PC-3 (cell line): ENCODE results near the gene ZC3HAV1L. TPM values are rescaled to one million over a fixed set of nuclear protein-coding genes. Genes with fewer than 3 reads are reported as not detected.

Source experiments
- ATAC-seq: fragments of 200-7000 bp; cut with Tn5 transposase; 2 replicates; pipeline ENCODE4 v1.9.1; 2020; ENCODE audit warnings: mild to moderate bottlenecking, moderate library complexity
- BruUV-seq: library from RNA; stranded (reverse); fragments of 400-500 nt; replicated peaks from 2 replicates; lab custom pipeline; 2021; lab: Mats Ljungman, UMichigan
- CTCF ChIA-PET: fragments of 300-600 bp; sonication (Branson Sonifier 250); formaldehyde crosslinking; loops from one replicate; lab custom pipeline; 2022; ENCODE audit warnings: antibody characterized with exemption; lab: Charles Lee
- POLR2A ChIA-PET: fragments of 300-600 bp; sonication (Branson Sonifier 250); formaldehyde crosslinking; loops from one replicate; lab custom pipeline; 2022; ENCODE audit warnings: antibody characterized with exemption; ENCODE audit not compliant: unreplicated experiment; lab: Charles Lee
- DNase-seq: peaks from one replicate; pipeline ENCODE4 v3.0.0-alpha.2; 2015
- H2AFZ ChIP-seq: fragments of 300-600 bp; sonication (generic); 2 replicates; pipeline ENCODE4 v1.6.0; 2016; ENCODE audit warnings: antibody characterized with exemption, low read length
- H3F3A ChIP-seq: fragments of 300-600 bp; sonication (generic); one replicate; pipeline ENCODE4 v1.6.0; 2017; ENCODE audit warnings: antibody characterized with exemption, low read length, control low read depth, mild to moderate bottlenecking; ENCODE audit not compliant: unreplicated experiment
- H3K27ac ChIP-seq: fragments of 300-600 bp; sonication (generic); 2 replicates; pipeline ENCODE4 v1.5.1; 2016; ENCODE audit warnings: mild to moderate bottlenecking, low read length
- H3K27me3 ChIP-seq: fragments of 300-600 bp; sonication (generic); 2 replicates; pipeline ENCODE4 v1.6.1; 2016; ENCODE audit warnings: low read length, mixed read lengths
- H3K36me3 ChIP-seq: fragments of 300-600 bp; sonication (generic); 2 replicates; pipeline ENCODE4 v1.6.1; 2016; ENCODE audit warnings: low read depth, mixed run types, low read length, mixed read lengths
- H3K4me1 ChIP-seq: fragments of 300-600 bp; sonication (generic); 2 replicates; pipeline ENCODE4 v1.5.1; 2016; ENCODE audit warnings: low read length; ENCODE audit not compliant: insufficient read depth
- H3K4me2 ChIP-seq: fragments of 300-600 bp; sonication (generic); 2 replicates; pipeline ENCODE4 v1.6.0; 2016; ENCODE audit warnings: low read length
- H3K4me3 ChIP-seq: fragments of 300-600 bp; sonication (generic); 2 replicates; pipeline ENCODE4 v1.5.1; 2016; ENCODE audit warnings: mild to moderate bottlenecking, low read length, mixed read lengths
- H3K79me2 ChIP-seq: fragments of 300-600 bp; sonication (generic); 2 replicates; pipeline ENCODE4 v1.6.1; 2017; ENCODE audit warnings: low read length, mixed read lengths
- H3K9ac ChIP-seq: fragments of 300-600 bp; sonication (generic); 2 replicates; pipeline ENCODE4 v1.6.0; 2016; ENCODE audit warnings: mild to moderate bottlenecking, low read length
- H3K9me2 ChIP-seq: fragments of 300-600 bp; sonication (generic); replicated peaks from 2 replicates; pipeline ENCODE4 v1.6.1; 2016; ENCODE audit warnings: mixed run types, low read length, mixed read lengths
- H3K9me3 ChIP-seq: fragments of 300-600 bp; sonication (generic); 2 replicates; pipeline ENCODE4 v1.6.1; 2016; ENCODE audit warnings: low read length, mixed read lengths
- H4K20me1 ChIP-seq: fragments of 300-600 bp; sonication (generic); 2 replicates; pipeline ENCODE4 v1.6.1; 2016; ENCODE audit warnings: low read length, mixed read lengths
- EZH2 ChIP-seq: fragments of 300-600 bp; sonication (generic); IDR thresholded peaks from one replicate; pipeline ENCODE4 v1.6.1; 2017; ENCODE audit warnings: antibody characterized with exemption, mild to moderate bottlenecking, low read length; ENCODE audit not compliant: unreplicated experiment
- EZH2phosphoT487 ChIP-seq: fragments of 300-600 bp; sonication (generic); IDR thresholded peaks from 2 replicates; pipeline ENCODE4 v1.6.1; 2018; ENCODE audit warnings: mild to moderate bottlenecking, antibody characterized with exemption, low read length, borderline replicate concordance
- intact Hi-C: fragments of 100-400 bp; cut with micrococcal nuclease; formaldehyde crosslinking; loops from 2 replicates; pipeline ENCODE4 v1.9.0; 2023
- total RNA-seq: library from RNA; depleted of rRNA; stranded (reverse); fragments of >200 nt; gene quantifications from 2 replicates; pipeline ENCODE4 v1.2.3, GENCODE V29; 2014
- TF ChIP-seq, protein P1 (sequence below): fragments of 300-600 bp; sonication (generic); conservative IDR thresholded peaks from 2 replicates; pipeline ENCODE4 v1.5.1; 2017; ENCODE audit warnings: antibody characterized with exemption, low read depth, mild to moderate bottlenecking, low read length

The ZC3HAV1L gene
- total RNA-seq, 1 experiment from 2014 or later: 8.2 TPM

DNA sequence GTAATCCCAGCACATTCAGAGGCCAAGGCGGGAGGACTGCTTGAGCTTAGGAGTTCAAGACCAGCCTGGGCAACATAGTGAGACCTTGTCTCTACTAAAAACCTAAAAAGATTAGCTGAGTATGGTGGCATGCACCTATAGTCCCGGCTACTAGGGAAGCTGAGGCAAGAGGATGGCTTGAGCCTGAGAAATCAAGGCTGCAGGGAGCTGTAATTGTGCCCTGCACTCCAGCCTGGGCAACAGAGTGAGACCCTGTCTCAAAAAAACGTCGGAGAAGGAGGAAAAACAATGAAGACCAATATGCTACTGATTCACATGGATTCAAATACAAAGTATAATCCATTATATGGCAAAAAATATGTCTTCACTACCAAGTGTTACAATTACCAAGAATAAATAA, 13.6 kb downstream of the ZC3HAV1L start:
- Histone ChIP-seq H3K4me3 (no peak overlapping the region), H3K27ac (no peak overlapping the region), H3K9me3 (no peaks in the 10 kb centered on the region), H4K20me1 (peaks cover 3% of the 10 kb centered on the region; the same call in 1 of the 2 replicates), H3K79me2 (no peaks in the 10 kb centered on the region), H3K36me3 (peaks cover 38% of the 10 kb centered on the region), H3K4me2 (no peak overlapping the region), H3K9ac (no peak overlapping the region), H2AFZ (no peak overlapping the region), H3F3A (no peaks in the 10 kb centered on the region), H3K27me3 (no peaks in the 10 kb centered on the region), H3K4me1 (no peaks in the 10 kb centered on the region; the same call in 1 of the 2 replicates), H3K9me2 (no peaks in the 10 kb centered on the region)
- ChIA-PET CTCF (no interaction called here), POLR2A (interaction anchor here (0.6 kb wide), 1 partner anchor 276 kb away, joined by 4 read pairs; no protein-coding TSS in a partner anchor)
- intact Hi-C loops: no loop called here
- ATAC-seq (no peak), DNase-seq (no peak)
- TF ChIP-seq EZH2phosphoT487 (no peak), EZH2 (no peak)
- TF ChIP-seq, protein P1, sequence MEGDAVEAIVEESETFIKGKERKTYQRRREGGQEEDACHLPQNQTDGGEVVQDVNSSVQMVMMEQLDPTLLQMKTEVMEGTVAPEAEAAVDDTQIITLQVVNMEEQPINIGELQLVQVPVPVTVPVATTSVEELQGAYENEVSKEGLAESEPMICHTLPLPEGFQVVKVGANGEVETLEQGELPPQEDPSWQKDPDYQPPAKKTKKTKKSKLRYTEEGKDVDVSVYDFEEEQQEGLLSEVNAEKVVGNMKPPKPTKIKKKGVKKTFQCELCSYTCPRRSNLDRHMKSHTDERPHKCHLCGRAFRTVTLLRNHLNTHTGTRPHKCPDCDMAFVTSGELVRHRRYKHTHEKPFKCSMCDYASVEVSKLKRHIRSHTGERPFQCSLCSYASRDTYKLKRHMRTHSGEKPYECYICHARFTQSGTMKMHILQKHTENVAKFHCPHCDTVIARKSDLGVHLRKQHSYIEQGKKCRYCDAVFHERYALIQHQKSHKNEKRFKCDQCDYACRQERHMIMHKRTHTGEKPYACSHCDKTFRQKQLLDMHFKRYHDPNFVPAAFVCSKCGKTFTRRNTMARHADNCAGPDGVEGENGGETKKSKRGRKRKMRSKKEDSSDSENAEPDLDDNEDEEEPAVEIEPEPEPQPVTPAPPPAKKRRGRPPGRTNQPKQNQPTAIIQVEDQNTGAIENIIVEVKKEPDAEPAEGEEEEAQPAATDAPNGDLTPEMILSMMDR: no peak
- no TSS peak for BruUV-seq

GRCh38 chr7:139018910-139019309, 16.9 kb downstream of the ZC3HAV1L start:
- Histone ChIP-seq H3K79me2 (no peaks in the 10 kb centered on the region), H4K20me1 (no peaks in the 10 kb centered on the region; the same call in 1 of the 2 replicates), H3K9me2 (no peaks in the 10 kb centered on the region), H3K9me3 (no peaks in the 10 kb centered on the region), H3K9ac (no peak overlapping the region), H3K4me3 (no peak overlapping the region), H3K36me3 (peaks cover 15% of the 10 kb centered on the region; the same call in 1 of the 2 replicates), H3K27me3 (no peaks in the 10 kb centered on the region), H3K27ac (no peak overlapping the region), H3K4me1 (no peaks in the 10 kb centered on the region; the same call in 1 of the 2 replicates), H3F3A (no peaks in the 10 kb centered on the region), H2AFZ (no peak overlapping the region), H3K4me2 (no peak overlapping the region)
- no TSS peak for BruUV-seq
- TF ChIP-seq, protein P1: no peak
- ATAC-seq: no peak
- ChIA-PET POLR2A (interaction anchor here (0.7 kb wide), 1 partner anchor 38 kb away, joined by 6 read pairs; no protein-coding TSS in a partner anchor), CTCF (no interaction called here)
- intact Hi-C loops: no loop called here
- no peak for DNase-seq

GRCh38 chr7:139016931-139017511, 18.8 kb downstream of the ZC3HAV1L start:
- DNase-seq (peak; percentile 74), ATAC-seq (peak; percentile 96)
- H3K4me1 ChIP-seq: no peaks in the 10 kb centered on the region; the same call in 1 of the 2 replicates
- H3K4me2 ChIP-seq: 0 out of 2 replicates have a peak overlapping the region, but pooled peaks have one; percentile 15
- peak overlapping the region; percentile 44 for H2AFZ ChIP-seq
- intact Hi-C loops: loop anchor here (1.0 to 2.0 kb wide), 2 partner anchors 58 to 110 kb away; no protein-coding TSS in a partner anchor
- no peaks in the 10 kb centered on the region for H3K9me2 ChIP-seq
- BruUV-seq: TSS peak; percentile 21
- no peaks in the 10 kb centered on the region for H4K20me1 ChIP-seq
- no peaks in the 10 kb centered on the region for H3K27me3 ChIP-seq
- H3F3A ChIP-seq: no peaks in the 10 kb centered on the region
- no peak overlapping the region for H3K9ac ChIP-seq
- ChIA-PET POLR2A (no interaction called here), CTCF (interaction anchor here (0.5 to 2.0 kb wide), 4 partner anchors 58 to 548 kb away, joined by 3 to 13 read pairs (median 8); a partner anchor contains a TSS)
- peaks cover 4% of the 10 kb centered on the region; the same call in 1 of the 2 replicates for H3K36me3 ChIP-seq
- no peaks in the 10 kb centered on the region for H3K79me2 ChIP-seq
- no peak overlapping the region for H3K27ac ChIP-seq
- no peaks in the 10 kb centered on the region for H3K9me3 ChIP-seq
- TF ChIP-seq, protein P1: peak; percentile 81
- TF ChIP-seq EZH2phosphoT487: no peak
- no peak overlapping the region for H3K4me3 ChIP-seq
